Effector memory CD8-positive, alpha-beta T cell (primary cell): ENCODE results near the gene PXT1.
A peak's percentile ranks its signal among the peaks of the same experiment; 100 is the strongest.
"Not testable (repeated sequence)": the region's sequence is repeated elsewhere in the genome, so short reads cannot be mapped to it uniquely, and the experiment has no call there.

Source experiments
- ATAC-seq: fragments of 150-1000 bp; cut with Tn5 transposase; replicated peaks from 2 replicates; pipeline ENCODE4 v1.10.0; 2021; ENCODE audit warnings: mild to moderate bottlenecking, moderate library complexity
- DNase-seq, 3 experiments: peaks; one replicate each; pipeline ENCODE4 v3.0.0; 2021
- H3K27ac Mint-ChIP-seq, 2 donors: one replicate each; pipeline ENCODE4 v1.8.0; 2022; ENCODE audit warnings: mild to moderate bottlenecking in 2 of 2, mixed read lengths in 2 of 2, moderate library complexity in 2 of 2
- H3K27me3 Mint-ChIP-seq, 2 donors: one replicate each; pipeline ENCODE4 v1.8.0; 2022; ENCODE audit warnings: mixed read lengths in 2 of 2
- H3K36me3 Mint-ChIP-seq: one replicate; pipeline ENCODE4 v1.8.0; 2022; ENCODE audit warnings: mild to moderate bottlenecking, moderate library complexity, mixed read lengths; ENCODE audit not compliant: insufficient read depth
- H3K4me1 Mint-ChIP-seq, 2 donors: one replicate each; pipeline ENCODE4 v1.8.0; 2022; ENCODE audit warnings: low read depth in 2 of 2, mixed read lengths in 2 of 2
- H3K4me3 Mint-ChIP-seq, 2 donors: one replicate each; pipeline ENCODE4 v1.8.0; 2022; ENCODE audit warnings: mild to moderate bottlenecking in 2 of 2, mixed read lengths in 2 of 2, moderate library complexity in 2 of 2
- H3K9me3 Mint-ChIP-seq, 2 donors: one replicate each; pipeline ENCODE4 v1.8.0; 2022; ENCODE audit warnings: mixed read lengths in 2 of 2
- total RNA-seq, 9 experiments: gene quantifications; one replicate each; lab custom pipeline; 2026; lab: John Stamatoyannopoulos, UW

The PXT1 gene, protein sequence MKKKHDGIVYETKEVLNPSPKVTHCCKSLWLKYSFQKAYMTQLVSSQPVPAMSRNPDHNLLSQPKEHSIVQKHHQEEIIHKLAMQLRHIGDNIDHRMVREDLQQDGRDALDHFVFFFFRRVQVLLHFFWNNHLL
- 0.11 to 2.9 (median 0.30) reads per million in 9 experiments for total RNA-seq

DNA sequence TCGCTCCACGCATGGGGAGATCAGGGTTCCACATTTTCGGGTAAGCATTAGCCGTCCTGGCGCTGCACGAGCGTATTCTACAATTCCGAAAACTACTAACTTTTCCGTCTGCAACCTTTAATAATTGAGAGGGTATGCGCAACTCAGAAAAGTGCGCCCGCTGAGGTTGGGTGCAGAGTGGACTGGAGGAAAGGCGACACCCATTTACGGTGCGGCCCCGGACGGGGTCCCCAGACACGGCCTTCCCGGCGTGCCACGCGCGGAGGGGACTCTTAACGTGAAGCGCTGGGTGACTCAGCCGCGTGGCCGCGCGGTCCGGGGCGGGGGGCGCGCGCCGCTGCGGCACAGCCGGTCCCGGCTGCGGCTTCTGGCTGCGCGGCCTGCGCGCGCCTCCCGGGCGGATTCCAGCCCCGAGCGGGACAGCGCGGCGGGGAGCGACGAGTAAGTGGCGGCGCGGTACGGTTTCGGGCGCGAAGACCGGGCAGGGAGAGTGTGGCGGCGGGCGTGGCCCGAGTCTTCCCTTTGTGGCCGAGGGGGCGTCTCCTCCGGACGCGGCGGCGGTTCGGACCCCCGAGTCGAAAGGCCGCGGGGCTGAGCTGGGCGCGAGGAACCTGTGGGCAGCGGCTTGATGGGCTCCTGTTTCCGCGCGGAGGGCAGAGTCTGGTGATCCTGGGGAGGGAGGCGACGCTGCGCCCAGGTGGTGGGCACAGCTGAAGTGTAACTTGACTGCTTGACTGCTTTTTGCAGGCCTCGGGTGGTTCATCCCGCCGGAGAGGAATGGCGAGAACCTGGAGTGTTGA lies at the start of gene PXT1, which contains the start of gene KCTD20:
PXT1 (minus strand) TSS at position 184 of the 800 bp plus-strand sequence. CDS start 16,772 bp downstream, outside the sequence.
KCTD20 (plus strand) TSS at position 330 of the 800 bp plus-strand sequence. CDS start 27,098 bp downstream, outside the sequence.
- H3K4me1 Mint-ChIP-seq = peaks cover 23 to 36% of the 10 kb centered on the region in 2 donors
- no peaks in the 10 kb centered on the region for H3K27me3 Mint-ChIP-seq
- H3K9me3 Mint-ChIP-seq = no peaks in the 10 kb centered on the region
- peaks cover 16% of the 10 kb centered on the region for H3K36me3 Mint-ChIP-seq
- peak within 1 kb of the TSS; percentile 95 to 98 for H3K27ac Mint-ChIP-seq
- peak within 1 kb of the TSS; percentile 93 to 96 for H3K4me3 Mint-ChIP-seq
- ATAC-seq (peak; percentile 85), DNase-seq (peak; percentile 81 to 82 (median 81))

- H3K9me3 Mint-ChIP-seq = no peaks in the 10 kb centered on the region
- no peak overlapping the region for H3K4me3 Mint-ChIP-seq
- peaks cover 5 to 19% of the 10 kb centered on the region in 2 donors for H3K4me1 Mint-ChIP-seq
- peak overlapping the region; percentile 85 for H3K27ac Mint-ChIP-seq
- ATAC-seq (no peak), DNase-seq (no peak)
- no peaks in the 10 kb centered on the region for H3K27me3 Mint-ChIP-seq
- peaks cover 63% of the 10 kb centered on the region for H3K36me3 Mint-ChIP-seq
Observed at GRCh38 chr6:36492092-36492491, 49.4 kb upstream of the PXT1 start.

- DNase-seq (no peak), ATAC-seq (no peak)
- Mint-ChIP-seq H3K4me3 (no peak overlapping the region), H3K27me3 (no peaks in the 10 kb centered on the region), H3K9me3 (no peaks in the 10 kb centered on the region), H3K36me3 (peaks cover 60% of the 10 kb centered on the region), H3K27ac (peak overlapping the region; percentile 85), H3K4me1 (peaks cover 6 to 17% of the 10 kb centered on the region in 2 donors)
Observed at GRCh38 chr6:36491378-36491965, 48.8 kb upstream of the PXT1 start.

GRCh38 chr6:36489426-36489825 lies 46.8 kb upstream of the PXT1 start:
- ATAC-seq (no peak), DNase-seq (no peak)
- Mint-ChIP-seq H3K9me3 (no peaks in the 10 kb centered on the region), H3K4me3 (no peak overlapping the region), H3K27ac (no peak overlapping the region), H3K27me3 (no peaks in the 10 kb centered on the region), H3K4me1 (peaks cover 7 to 21% of the 10 kb centered on the region in 2 donors), H3K36me3 (peaks cover 60% of the 10 kb centered on the region)

GRCh38 chr6:36488221-36488620 lies 45.6 kb upstream of the PXT1 start:
- Mint-ChIP-seq H3K4me3 (no peak overlapping the region), H3K27ac (peak overlapping the region; percentile 52 to 59), H3K27me3 (no peaks in the 10 kb centered on the region), H3K36me3 (peaks cover 60% of the 10 kb centered on the region), H3K4me1 (peaks cover 3 to 14% of the 10 kb centered on the region in 2 donors), H3K9me3 (no peaks in the 10 kb centered on the region)
- ATAC-seq (no peak), DNase-seq (no peak)

DNA sequence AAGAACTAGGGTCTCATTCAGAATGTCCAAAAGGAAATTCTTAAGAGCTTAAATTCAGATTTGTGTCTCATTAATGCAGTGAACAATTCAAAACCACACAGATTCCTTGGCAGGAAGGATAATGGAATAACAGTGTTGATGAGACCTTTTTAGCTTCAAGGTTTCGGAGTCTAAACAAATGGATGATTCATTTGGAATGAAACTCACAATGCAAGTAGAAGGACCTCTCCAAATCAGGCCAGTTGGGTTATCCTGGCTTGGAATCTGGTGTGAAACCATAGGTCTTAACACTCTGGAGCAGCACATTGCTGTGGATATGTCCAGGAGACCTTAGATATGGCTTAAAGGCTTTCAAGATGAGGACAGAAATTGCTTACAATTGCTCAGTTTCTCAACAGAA lies 45.0 kb upstream of the PXT1 start:
- Mint-ChIP-seq H3K4me3 (no peak overlapping the region), H3K4me1 (peaks cover 3 to 12% of the 10 kb centered on the region in 2 donors), H3K36me3 (peaks cover 60% of the 10 kb centered on the region), H3K27me3 (no peaks in the 10 kb centered on the region), H3K9me3 (no peaks in the 10 kb centered on the region), H3K27ac (peak overlapping the region; percentile 52 to 59)
- DNase-seq = no peak
- ATAC-seq = no peak

DNA sequence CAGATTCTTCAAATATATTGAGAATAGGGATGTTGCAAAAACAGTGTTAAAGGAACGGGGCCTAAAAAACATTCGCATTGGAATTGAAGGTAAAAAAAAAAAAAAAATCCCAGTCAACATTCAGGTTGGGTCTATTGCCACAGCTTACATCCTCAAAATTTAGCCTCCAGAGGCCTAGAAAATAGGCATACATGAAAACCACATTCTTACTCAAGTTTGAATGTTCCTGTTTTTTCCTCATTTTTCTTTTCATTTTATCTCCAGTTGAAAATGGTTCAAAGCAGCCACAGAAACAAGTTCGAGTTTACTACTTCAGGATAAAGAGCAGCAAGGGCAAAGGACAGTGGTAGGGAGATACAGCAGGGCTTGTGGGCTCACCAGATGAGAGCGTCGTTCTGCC lies 42.1 kb upstream of the PXT1 start:
- peaks cover 66% of the 10 kb centered on the region for H3K36me3 Mint-ChIP-seq
- ATAC-seq = no peak
- H3K27ac Mint-ChIP-seq = peak overlapping the region; percentile 65 to 66
- DNase-seq = no peak
- H3K9me3 Mint-ChIP-seq = no peaks in the 10 kb centered on the region
- peaks cover 3 to 9% of the 10 kb centered on the region in 2 donors for H3K4me1 Mint-ChIP-seq
- no peak overlapping the region for H3K4me3 Mint-ChIP-seq
- no peaks in the 10 kb centered on the region for H3K27me3 Mint-ChIP-seq

DNA sequence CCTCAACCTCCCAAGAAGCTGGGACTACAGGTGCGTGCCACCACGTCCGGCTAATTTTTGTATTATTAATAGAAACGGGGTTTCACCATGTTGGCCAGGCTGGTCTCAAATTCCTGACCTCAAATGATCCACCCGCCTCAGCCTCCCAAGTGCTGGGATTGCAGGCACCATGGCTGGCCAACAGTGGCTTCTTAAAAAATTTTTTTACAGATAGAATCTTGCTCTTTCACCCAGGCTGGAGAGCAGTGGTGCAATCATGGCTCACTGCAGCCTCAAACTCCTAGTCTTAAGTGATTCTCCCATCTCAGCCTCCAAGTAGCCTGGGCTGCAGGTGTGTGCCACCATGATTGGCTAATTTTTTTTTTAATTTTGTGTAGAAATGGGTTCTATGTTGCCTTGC lies 40.7 kb upstream of the PXT1 start:
- H3K4me3 Mint-ChIP-seq, H3K27me3 Mint-ChIP-seq, H3K9me3 Mint-ChIP-seq, H3K4me1 Mint-ChIP-seq, ATAC-seq, DNase-seq: not testable (repeated sequence)
- peaks cover 71% of the 10 kb centered on the region for H3K36me3 Mint-ChIP-seq
- peak overlapping the region; percentile 39 to 59 for H3K27ac Mint-ChIP-seq

GRCh38 chr6:36479256-36479655 lies 36.6 kb upstream of the PXT1 start:
- peaks cover 73% of the 10 kb centered on the region for H3K36me3 Mint-ChIP-seq
- DNase-seq (no peak), ATAC-seq (no peak)
- no peaks in the 10 kb centered on the region for H3K9me3 Mint-ChIP-seq
- no peaks in the 10 kb centered on the region for H3K27me3 Mint-ChIP-seq
- peak overlapping the region; percentile 31 to 55 for H3K27ac Mint-ChIP-seq
- peaks cover 9 to 11% of the 10 kb centered on the region in 2 donors for H3K4me1 Mint-ChIP-seq
- H3K4me3 Mint-ChIP-seq = no peak overlapping the region

- Mint-ChIP-seq H3K36me3 (peaks cover 70% of the 10 kb centered on the region), H3K27ac (peak overlapping the region in 1 of 2 donors; percentile 25), H3K27me3 (no peaks in the 10 kb centered on the region), H3K4me1 (peaks cover 9 to 11% of the 10 kb centered on the region in 2 donors), H3K4me3 (no peak overlapping the region), H3K9me3 (no peaks in the 10 kb centered on the region)
- no peak for ATAC-seq
- DNase-seq = no peak
Observed at GRCh38 chr6:36478051-36478526, 35.4 kb upstream of the PXT1 start.

DNA sequence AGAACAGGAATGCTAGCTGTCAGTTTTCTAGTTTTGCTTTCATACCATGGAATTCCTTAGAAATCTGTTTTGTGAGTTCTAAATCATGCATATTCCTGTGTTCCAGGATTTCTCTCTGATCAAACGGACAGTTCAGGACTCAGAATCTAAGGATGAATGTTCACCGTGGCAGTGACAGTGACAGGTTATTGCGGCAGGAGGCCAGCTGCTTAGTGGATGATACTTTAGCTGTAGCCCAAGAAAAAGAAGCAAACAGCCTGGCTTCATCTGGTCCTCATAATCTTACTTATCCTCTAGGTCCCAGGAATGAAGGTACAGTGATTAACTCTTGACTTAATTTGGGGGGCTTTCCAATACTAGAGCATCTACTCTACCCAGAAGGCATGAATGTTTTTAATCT lies 27.3 kb upstream of the PXT1 start:
- peaks cover 4 to 20% of the 10 kb centered on the region in 2 donors for H3K4me1 Mint-ChIP-seq
- no peak overlapping the region for H3K4me3 Mint-ChIP-seq
- H3K27ac Mint-ChIP-seq = peak overlapping the region; percentile 3 to 6
- ATAC-seq (no peak), DNase-seq (no peak)
- peaks cover 43% of the 10 kb centered on the region for H3K36me3 Mint-ChIP-seq
- H3K9me3 Mint-ChIP-seq = no peaks in the 10 kb centered on the region
- no peaks in the 10 kb centered on the region for H3K27me3 Mint-ChIP-seq

DNA sequence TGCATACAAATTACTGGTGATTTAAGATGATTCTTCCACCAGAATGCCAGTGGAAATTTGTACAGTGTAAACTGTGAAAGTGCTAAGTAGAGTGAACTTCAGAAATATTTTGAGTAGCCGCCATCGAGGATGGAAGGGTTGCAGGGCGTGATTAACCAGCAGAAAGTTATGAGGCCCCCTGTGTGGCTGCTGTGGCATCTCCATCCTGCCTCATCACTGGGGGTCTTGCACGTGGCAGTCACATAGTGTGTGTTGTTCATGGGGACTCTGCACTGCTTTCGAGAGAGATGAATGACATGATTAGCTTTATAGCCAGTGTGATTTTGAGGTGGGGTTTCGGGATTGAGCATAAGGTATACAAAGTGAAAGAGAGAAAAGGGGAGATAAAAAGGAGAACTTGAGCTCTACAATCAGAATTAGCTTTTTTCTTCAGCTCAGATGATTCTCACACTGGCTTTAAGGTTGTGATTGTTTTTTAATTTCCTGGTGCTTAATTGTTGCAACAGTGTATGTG lies 26.6 kb upstream of the PXT1 start:
- H3K9me3 Mint-ChIP-seq = no peaks in the 10 kb centered on the region
- peaks cover 8 to 20% of the 10 kb centered on the region in 2 donors for H3K4me1 Mint-ChIP-seq
- peaks cover 36% of the 10 kb centered on the region for H3K36me3 Mint-ChIP-seq
- ATAC-seq (no peak), DNase-seq (no peak)
- no peaks in the 10 kb centered on the region for H3K27me3 Mint-ChIP-seq
- H3K27ac Mint-ChIP-seq = peak overlapping the region; percentile 3 to 95
- no peak overlapping the region for H3K4me3 Mint-ChIP-seq

DNA sequence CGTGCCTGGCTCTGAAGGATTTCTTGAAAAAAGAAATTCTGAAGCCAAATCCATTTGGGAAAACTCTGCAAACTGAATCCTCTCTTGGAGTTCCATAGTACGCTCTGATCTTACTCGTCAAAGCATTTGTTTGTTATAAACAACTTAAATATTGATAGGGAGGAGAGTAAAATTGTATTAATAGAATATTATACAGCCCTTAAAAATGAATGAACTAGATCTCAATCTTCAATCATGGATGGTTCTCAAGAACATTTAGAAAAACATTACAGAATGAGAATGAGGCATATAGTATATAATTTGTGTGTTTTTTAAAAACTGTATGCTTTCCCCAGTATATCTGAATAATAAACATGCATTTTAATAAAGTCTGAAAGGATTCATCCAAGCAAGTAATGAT lies 25.0 kb upstream of the PXT1 start:
- Mint-ChIP-seq H3K9me3 (no peaks in the 10 kb centered on the region), H3K36me3 (peaks cover 25% of the 10 kb centered on the region), H3K4me3 (no peak overlapping the region), H3K27ac (no peak overlapping the region), H3K4me1 (peaks cover 13 to 30% of the 10 kb centered on the region in 2 donors), H3K27me3 (no peaks in the 10 kb centered on the region)
- no peak for DNase-seq
- ATAC-seq = no peak
